HG02852 (cell line): Measurements from ENCODE around the gene PRELP.

Experiments used
- ATAC-seq: cut with Tn5 transposase; IDR thresholded peaks from one replicate; pipeline ENCODE4 v1.9.1; 2021; ENCODE audit warnings: mild to moderate bottlenecking, moderate library complexity; ENCODE audit not compliant: unreplicated experiment

PRELP gene

GRCh38 chr1:203476216-203476814 lies 709 bp downstream of the PRELP start:
- no peak for ATAC-seq

- ATAC-seq = no peak
Measured at GRCh38 chr1:203477748-203478147, 2.1 kb downstream of the PRELP start.

GRCh38 chr1:203478231-203478630 lies 2.6 kb downstream of the PRELP start:
- ATAC-seq = no peak

- ATAC-seq = no peak
Measured at GRCh38 chr1:203478986-203479385, 3.4 kb downstream of the PRELP start.

- no peak for ATAC-seq
Measured at GRCh38 chr1:203479646-203480045, 4.0 kb downstream of the PRELP start.

- no peak for ATAC-seq
Measured at GRCh38 chr1:203480084-203480483, 4.5 kb downstream of the PRELP start.

GRCh38 chr1:203480525-203481084 lies 5.0 kb downstream of the PRELP start:
- no peak for ATAC-seq

GRCh38 chr1:203481196-203481595 lies 5.6 kb downstream of the PRELP start:
- no peak for ATAC-seq

GRCh38 chr1:203486618-203487370 lies 11.2 kb downstream of the PRELP start:
- no peak for ATAC-seq

GRCh38 chr1:203488539-203488938 lies 12.9 kb downstream of the PRELP start:
- no peak for ATAC-seq

GRCh38 chr1:203490607-203491006 lies 15.0 kb downstream of the PRELP start:
- no peak for ATAC-seq

- ATAC-seq = no peak
Measured at GRCh38 chr1:203491664-203492063, 16.1 kb downstream of the PRELP start.

GRCh38 chr1:203492082-203492747 lies 16.6 kb downstream of the PRELP start:
- ATAC-seq = no peak

- no peak for ATAC-seq
Measured at GRCh38 chr1:203492748-203493130, 17.1 kb downstream of the PRELP start.

- no peak for ATAC-seq
Measured at GRCh38 chr1:203493901-203494300, 18.3 kb downstream of the PRELP start, which contains the start of gene OPTC. Gene OPTC, plus strand, starts transcription at chr1:203494153. Its CDS starts 1,853 bp downstream, at chr1:203496006.

- no peak for ATAC-seq
Measured at GRCh38 chr1:203495845-203496244, 20.2 kb downstream of the PRELP start.

GRCh38 chr1:203497269-203497777 lies 21.7 kb downstream of the PRELP start:
- no peak for ATAC-seq

- no peak for ATAC-seq
Measured at GRCh38 chr1:203499643-203500278, 24.2 kb downstream of the PRELP start.

- ATAC-seq = no peak
Measured at GRCh38 chr1:203500279-203500678, 24.7 kb downstream of the PRELP start.

GRCh38 chr1:203503836-203504235 lies 28.2 kb downstream of the PRELP start:
- ATAC-seq = no peak
